Measurements from ENCODE around the gene RMI1.
"Not testable (repeated sequence)": the region's sequence is repeated elsewhere in the genome, so short reads cannot be mapped to it uniquely, and the experiment has no call there.

The RMI1 gene
- total RNA-seq = 0.67 to 7.6 (median 5.7) reads per million in 9 experiments

DNA sequence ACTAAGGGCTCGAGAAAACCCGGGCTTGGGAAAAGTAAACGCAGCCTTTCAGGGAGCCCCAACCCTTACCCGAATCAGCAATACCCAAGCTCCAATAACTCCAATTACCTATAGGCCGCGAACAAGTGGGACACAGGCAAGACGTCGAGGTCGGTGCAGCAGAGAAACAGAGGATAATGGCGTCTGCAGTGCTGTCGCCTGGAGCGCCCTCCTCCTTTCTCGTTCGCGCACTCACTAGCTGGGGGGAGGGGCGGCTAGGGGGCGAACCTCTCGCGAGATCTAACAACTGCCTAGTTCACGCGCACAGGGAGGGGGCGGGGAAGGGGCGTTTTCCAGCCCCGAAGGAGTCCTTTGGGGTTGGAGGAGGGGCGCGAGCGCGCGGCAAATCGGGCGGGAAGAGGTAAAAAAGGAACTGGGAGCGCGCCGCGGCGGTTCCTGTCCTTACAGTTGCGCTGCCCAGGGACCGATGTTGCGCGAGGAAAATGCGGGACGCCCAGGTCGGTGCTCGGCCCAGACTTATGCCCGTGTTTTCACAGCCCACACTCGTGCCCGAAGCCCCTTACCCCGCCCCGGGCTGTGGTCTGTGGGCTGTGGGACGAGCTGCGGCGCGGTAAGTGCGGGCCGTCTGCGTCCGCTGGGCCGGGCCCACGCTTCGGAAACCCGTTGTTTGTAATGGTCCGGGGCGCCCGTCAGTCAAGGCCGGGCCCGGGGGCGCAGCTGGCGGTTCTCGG is at the start of gene RMI1:
TSS of gene RMI1 (plus strand) at position 411 of the 731 bp plus-strand sequence. CDS start 20,182 bp downstream, outside the sequence.
- Mint-ChIP-seq H3K27me3 (no peaks in the 10 kb centered on the region), H3K27ac (peak within 1 kb of the TSS; percentile 99), H3K4me1 (ENCODE audit: low read depth in 2 of 2) (peaks cover 21 to 45% of the 10 kb centered on the region in 2 donors), H3K4me3 (peak within 1 kb of the TSS; percentile 97 to 100), H3K36me3 (ENCODE audit: insufficient read depth) (peaks cover 59% of the 10 kb centered on the region), H3K9me3 (no peaks in the 10 kb centered on the region)
- DNase-seq = peak; percentile 96 to 99 (median 98)
- peak; percentile 74 for ATAC-seq (replicated peaks)

DNA sequence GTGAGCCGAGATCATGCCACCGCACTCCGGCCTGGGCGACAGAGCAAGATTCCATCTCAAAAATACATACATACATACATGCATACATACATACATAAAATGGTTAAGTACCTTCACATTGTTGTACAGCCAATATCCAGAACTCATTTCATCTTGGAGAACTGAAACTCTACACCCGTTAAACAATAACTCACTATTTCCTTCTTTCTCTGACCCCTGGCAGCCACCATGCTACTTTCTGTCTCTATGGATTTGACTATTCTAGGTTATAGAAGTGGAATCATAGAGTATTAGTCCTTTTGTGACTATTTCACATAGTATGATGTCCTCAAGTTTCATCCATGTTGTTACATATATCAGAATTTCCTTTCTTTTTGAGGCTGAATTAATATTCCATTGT is 49.7 kb upstream of the RMI1 start:
- no peak for DNase-seq
- no peaks in the 10 kb centered on the region for H3K36me3 Mint-ChIP-seq (ENCODE audit: insufficient read depth)

DNA sequence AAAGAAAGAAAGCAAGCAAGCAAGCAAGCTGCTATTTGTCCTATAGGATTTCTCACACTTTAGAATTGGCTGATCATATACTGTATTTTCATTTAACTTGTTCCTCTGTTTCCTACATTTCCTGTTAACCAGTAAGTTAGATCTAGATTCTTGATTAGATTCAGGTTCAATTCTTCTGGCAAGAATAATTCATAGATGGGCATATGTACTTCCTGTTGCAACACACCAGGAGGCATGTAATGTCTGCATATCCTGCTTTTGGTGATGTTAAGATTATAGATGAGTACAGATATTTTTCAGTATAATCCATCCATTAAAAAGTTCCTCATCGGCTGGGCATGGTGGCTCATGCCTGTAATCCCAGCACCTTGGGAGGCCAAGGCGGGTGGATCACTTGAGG is 48.6 kb upstream of the RMI1 start:
- H3K27me3 Mint-ChIP-seq = no peaks in the 10 kb centered on the region
- peak overlapping the region in 1 of 2 donors; percentile 87 for H3K27ac Mint-ChIP-seq
- no peaks in the 10 kb centered on the region for H3K9me3 Mint-ChIP-seq
- no peak for ATAC-seq (replicated peaks)
- H3K4me3 Mint-ChIP-seq = no peak overlapping the region
- no peaks in the 10 kb centered on the region for H3K36me3 Mint-ChIP-seq (ENCODE audit: insufficient read depth)
- DNase-seq = no peak
- no peaks in the 10 kb centered on the region for H3K4me1 Mint-ChIP-seq (ENCODE audit: low read depth in 2 of 2)

More for the DNA sequence above, 49.7 kb upstream of the RMI1 start:
- H3K9me3 Mint-ChIP-seq = no peaks in the 10 kb centered on the region
- no peak for ATAC-seq (replicated peaks)
- no peaks in the 10 kb centered on the region for H3K4me1 Mint-ChIP-seq (ENCODE audit: low read depth in 2 of 2)
- no peak overlapping the region for H3K4me3 Mint-ChIP-seq
- no peaks in the 10 kb centered on the region for H3K27me3 Mint-ChIP-seq
- H3K27ac Mint-ChIP-seq = no peak overlapping the region

DNA sequence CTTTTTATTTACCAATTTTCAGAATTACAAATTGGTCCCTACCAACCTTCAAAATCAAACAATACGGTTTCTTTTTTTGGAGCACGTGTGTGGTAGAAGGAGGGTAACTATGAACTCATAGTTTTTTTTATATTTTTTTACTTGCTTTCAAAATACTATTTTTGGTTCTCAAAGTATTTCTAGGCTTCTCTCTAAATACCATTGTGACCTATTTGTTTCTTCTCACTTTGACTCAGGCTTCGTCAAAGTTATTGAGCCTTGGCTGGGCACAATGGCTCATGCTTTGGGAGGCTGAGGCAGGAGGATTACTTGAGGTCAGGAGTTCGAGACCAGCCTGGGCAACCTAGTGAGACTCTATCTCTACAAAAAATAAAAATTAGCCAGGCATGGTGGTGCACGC is 47.8 kb upstream of the RMI1 start:
- Mint-ChIP-seq H3K27ac (no peak overlapping the region), H3K27me3 (no peaks in the 10 kb centered on the region), H3K9me3 (no peaks in the 10 kb centered on the region), H3K4me1 (ENCODE audit: low read depth in 2 of 2) (no peaks in the 10 kb centered on the region), H3K36me3 (ENCODE audit: insufficient read depth) (no peaks in the 10 kb centered on the region), H3K4me3 (no peak overlapping the region)
- DNase-seq = no peak
- ATAC-seq (replicated peaks) = no peak

DNA sequence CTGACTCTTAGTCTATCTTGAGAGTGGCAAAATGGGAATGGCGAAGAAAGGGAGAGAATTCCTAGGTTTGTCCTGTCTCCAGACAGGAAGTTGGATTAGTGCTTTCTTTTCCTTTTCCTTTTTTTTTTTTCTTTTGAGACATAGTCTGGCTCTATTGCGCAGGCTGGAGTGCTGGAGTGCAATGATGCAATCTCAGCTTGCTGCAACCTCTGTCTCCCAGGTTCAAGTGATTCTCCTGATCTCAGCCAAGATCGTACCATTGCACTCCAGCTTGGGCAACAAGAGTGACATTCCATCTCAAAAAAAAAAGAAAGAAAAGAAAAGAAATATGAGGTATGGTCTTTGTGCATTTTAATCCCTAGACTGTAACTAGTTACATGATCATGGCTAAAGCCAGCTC is 46.8 kb upstream of the RMI1 start:
- no peak for DNase-seq
- no peaks in the 10 kb centered on the region for H3K4me1 Mint-ChIP-seq (ENCODE audit: low read depth in 2 of 2)
- H3K36me3 Mint-ChIP-seq (ENCODE audit: insufficient read depth) = peaks cover under 1% of the 10 kb centered on the region
- no peak overlapping the region for H3K27ac Mint-ChIP-seq
- no peaks in the 10 kb centered on the region for H3K27me3 Mint-ChIP-seq
- H3K4me3 Mint-ChIP-seq = no peak overlapping the region
- H3K9me3 Mint-ChIP-seq = no peaks in the 10 kb centered on the region
- ATAC-seq (replicated peaks) = no peak

DNA sequence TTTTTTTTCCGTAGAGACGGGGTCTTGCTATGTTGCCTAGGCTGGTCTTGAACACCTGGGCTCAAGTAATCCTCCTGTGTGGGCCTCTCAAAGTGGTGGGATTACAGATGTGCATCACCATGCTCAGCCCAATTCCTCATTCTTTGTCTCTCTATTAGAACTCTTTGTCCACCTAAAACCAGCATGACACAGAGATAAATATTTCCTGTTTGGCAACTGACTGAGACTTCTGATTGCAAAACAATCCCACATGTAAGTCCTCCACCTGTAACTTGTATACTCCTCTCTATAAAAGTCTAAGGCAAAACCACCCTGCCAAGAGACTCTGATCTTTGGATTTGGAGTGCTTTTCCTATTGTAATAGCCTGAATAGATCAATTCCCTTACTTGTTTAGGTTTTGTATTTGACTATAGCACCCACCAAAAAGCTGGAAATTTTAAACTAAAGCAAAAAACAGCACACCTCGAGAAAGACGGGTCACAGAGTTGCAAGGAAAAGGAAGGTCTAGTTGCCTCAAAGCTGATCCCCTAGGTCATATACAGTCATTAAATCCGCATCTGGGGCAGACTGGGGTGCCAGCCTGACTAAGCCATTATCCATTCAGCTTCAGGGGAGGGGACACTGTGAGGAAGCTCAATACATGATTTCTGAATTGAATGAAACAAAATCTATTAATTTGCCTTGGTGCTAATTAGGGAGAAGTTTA is 45.9 kb upstream of the RMI1 start:
- ATAC-seq (replicated peaks) (no peak), DNase-seq (no peak)
- H3K9me3 Mint-ChIP-seq = no peaks in the 10 kb centered on the region
- H3K27me3 Mint-ChIP-seq = no peaks in the 10 kb centered on the region
- H3K4me3 Mint-ChIP-seq = no peak overlapping the region
- H3K27ac Mint-ChIP-seq = peak overlapping the region in 1 of 2 donors; percentile 19
- peaks cover 6% of the 10 kb centered on the region for H3K36me3 Mint-ChIP-seq (ENCODE audit: insufficient read depth)
- H3K4me1 Mint-ChIP-seq (ENCODE audit: low read depth in 2 of 2) = no peaks in the 10 kb centered on the region

DNA sequence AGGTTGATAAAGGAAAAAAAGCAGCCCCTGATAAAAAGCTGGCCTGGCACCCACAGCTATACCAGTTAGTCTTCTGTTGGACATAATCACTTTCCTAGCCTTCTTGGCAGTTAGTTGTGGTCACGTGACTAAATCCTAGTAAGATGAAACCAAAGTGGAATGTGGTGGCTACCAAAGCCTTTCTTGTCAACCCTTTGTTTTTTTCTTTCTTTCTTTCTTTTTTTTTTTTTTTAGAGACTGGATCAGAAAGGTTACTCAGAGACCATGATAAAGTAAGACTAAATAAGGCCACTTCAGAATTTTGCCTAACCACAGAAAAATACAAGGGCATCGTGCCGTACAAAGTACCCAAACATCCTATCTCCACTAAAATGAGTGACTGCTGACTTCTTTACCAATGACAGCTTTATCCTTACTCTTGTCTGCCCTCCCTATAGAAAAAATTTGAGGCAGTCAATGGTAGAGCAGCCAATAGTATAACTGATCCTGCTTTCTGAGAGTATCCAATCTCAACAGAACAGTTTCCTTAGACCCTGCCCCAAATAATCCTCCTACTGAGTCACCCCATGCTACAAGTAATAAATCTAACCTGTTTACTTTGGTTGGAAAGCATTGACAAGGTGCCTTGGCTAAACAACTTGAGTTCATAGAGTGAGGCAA is 45.2 kb upstream of the RMI1 start:
- DNase-seq (no peak), ATAC-seq (replicated peaks) (no peak)
- Mint-ChIP-seq H3K4me3 (no peak overlapping the region), H3K27ac (peak overlapping the region in 1 of 2 donors; percentile 19), H3K36me3 (ENCODE audit: insufficient read depth) (peaks cover 6% of the 10 kb centered on the region), H3K27me3 (no peaks in the 10 kb centered on the region), H3K4me1 (ENCODE audit: low read depth in 2 of 2) (no peaks in the 10 kb centered on the region), H3K9me3 (no peaks in the 10 kb centered on the region)

DNA sequence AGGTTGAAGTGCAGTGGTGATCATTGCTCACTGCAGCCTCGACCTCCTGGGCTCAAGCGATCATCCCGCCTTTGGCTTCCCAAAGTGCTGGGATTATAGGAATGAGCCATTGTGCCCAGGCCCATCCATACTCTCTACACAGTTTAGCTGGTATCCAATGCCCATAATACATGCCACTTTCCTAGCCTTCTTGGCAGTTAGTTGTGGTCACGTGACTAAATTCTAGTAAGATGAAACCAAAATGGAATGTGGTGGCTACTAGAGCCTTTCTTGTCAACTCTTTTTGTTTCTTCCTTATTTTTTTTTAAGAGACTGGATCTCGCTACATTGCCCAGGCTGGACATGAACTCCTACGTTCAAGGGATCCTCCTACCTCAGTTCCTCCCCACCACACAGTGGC is 44.1 kb upstream of the RMI1 start:
- peaks cover 0 to 4% of the 10 kb centered on the region in 2 donors for H3K4me1 Mint-ChIP-seq (ENCODE audit: low read depth in 2 of 2)
- H3K9me3 Mint-ChIP-seq = no peaks in the 10 kb centered on the region
- no peak overlapping the region for H3K27ac Mint-ChIP-seq
- H3K36me3 Mint-ChIP-seq (ENCODE audit: insufficient read depth) = peaks cover 10% of the 10 kb centered on the region
- H3K27me3 Mint-ChIP-seq = no peaks in the 10 kb centered on the region
- DNase-seq = no peak
- no peak for ATAC-seq (replicated peaks)
- no peak overlapping the region for H3K4me3 Mint-ChIP-seq

DNA sequence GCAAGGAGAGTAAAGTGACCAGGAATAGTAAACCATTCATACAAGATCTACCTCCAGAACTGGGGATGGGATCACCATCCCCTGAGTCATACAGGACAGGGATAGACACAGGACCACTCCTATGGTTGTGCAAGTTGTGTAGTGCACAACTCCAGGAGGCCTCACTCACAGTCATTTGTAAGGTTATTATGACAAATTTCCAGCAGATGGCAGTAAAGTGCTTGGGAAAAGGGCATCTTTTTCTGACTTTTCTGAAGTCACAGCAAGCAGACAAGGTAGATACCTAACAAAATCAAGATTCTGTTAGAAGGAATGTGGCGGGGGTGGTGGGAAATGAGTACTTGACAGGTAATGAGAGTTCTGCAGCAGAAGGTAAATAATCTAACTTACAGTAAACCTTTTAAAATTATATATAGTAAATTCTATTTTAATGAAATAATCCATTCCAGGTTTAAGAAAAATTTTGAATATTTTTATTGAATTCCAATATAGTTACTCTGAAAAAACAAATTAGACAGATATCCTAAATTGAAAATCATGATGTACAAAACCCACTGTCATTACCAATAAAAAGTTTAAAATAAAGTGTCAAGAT is 42.6 kb upstream of the RMI1 start:
- no peaks in the 10 kb centered on the region for H3K27me3 Mint-ChIP-seq
- H3K4me3 Mint-ChIP-seq = no peak overlapping the region
- peaks cover 0 to 6% of the 10 kb centered on the region in 2 donors for H3K4me1 Mint-ChIP-seq (ENCODE audit: low read depth in 2 of 2)
- H3K27ac Mint-ChIP-seq = no peak overlapping the region
- H3K9me3 Mint-ChIP-seq = no peaks in the 10 kb centered on the region
- DNase-seq = peak; percentile 41 to 51 (median 46)
- ATAC-seq (replicated peaks) = peak; percentile 66
- H3K36me3 Mint-ChIP-seq (ENCODE audit: insufficient read depth) = peaks cover 15% of the 10 kb centered on the region

DNA sequence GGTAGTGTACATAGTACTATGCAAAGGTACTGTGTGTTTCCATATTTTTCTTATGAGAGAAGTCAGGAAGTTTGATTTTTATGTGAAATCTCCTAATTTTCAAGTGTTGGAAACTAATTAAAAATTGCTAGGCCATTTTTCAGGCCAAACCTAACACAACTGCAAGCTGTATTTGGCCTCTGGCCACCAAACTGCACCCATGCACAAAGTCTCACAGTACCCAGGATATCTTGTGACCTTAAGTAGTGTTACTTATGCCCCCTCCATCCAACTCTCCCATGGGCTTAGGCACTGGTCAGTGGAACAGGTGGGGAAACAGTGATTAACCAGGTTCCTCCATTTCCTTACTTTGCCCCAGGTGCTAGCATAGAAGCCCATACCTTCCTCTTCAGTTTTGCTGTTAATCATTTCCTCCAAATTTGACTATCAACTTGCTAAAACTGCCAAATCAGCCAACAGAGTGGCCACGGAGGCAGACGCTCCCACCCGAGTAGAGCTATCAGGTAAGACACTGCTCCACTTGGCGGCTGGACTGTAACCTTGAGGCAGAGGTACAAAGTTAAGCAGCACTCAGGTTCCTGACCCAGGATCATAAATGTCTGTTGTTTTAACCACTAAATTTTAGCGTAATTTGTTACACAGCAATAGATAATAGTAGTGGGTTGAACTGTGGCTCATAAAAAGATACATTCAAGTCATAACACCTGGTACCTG is 39.9 kb upstream of the RMI1 start:
- no peak for ATAC-seq (replicated peaks)
- Mint-ChIP-seq H3K27ac (peak overlapping the region in 1 of 2 donors; percentile 71), H3K4me1 (ENCODE audit: low read depth in 2 of 2) (peaks cover 3 to 8% of the 10 kb centered on the region in 2 donors), H3K36me3 (ENCODE audit: insufficient read depth) (peaks cover 31% of the 10 kb centered on the region), H3K9me3 (no peaks in the 10 kb centered on the region), H3K27me3 (no peaks in the 10 kb centered on the region), H3K4me3 (no peak overlapping the region)
- DNase-seq = no peak

DNA sequence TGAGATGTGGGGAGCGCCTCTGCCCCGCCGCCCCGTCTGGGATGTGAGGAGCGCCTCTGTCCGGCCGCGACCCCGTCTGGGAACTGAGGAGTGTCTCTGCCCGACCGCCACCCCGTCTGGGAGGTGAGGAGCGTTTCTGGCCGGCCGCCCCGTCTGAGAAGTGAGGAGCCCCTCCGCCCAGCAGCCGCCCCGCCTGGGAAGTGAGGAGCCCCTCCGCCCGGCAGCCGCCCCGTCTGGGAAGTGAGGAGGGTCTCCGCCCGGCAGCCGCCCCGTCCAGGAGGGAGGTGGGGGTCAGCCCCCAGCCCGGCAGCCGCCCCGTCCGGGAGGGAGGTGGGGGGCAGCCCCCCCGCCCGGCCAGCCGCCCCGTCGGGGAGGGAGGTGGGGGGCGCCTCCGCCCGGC is 32.5 kb upstream of the RMI1 start:
- H3K36me3 Mint-ChIP-seq (ENCODE audit: insufficient read depth) = peaks cover 28% of the 10 kb centered on the region
- H3K27me3 Mint-ChIP-seq; H3K4me3 Mint-ChIP-seq; H3K9me3 Mint-ChIP-seq; H3K27ac Mint-ChIP-seq; DNase-seq; ATAC-seq (replicated peaks); H3K4me1 Mint-ChIP-seq (ENCODE audit: low read depth in 2 of 2): not testable (repeated sequence)

DNA sequence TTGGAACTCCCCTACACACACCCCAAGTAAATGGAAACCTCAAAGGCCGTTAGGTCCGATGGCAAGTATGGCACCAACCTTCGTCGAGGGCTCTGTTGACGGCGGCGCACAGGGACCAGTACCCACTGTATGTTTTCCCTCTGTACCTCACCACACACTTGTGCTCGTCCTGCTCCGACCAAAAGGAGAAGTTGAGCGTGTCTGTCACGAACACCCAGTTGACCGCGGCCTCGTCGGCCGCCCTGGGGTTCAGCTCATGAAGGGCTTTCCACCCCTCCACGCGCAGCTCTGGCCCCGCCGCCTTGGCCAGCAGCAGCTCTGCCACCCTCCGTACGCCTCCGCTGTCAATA is 24.5 kb upstream of the RMI1 start:
- DNase-seq = peak in 2 of 3 experiments; percentile 10 to 23
- H3K4me1 Mint-ChIP-seq (ENCODE audit: low read depth in 2 of 2) = peaks cover 16% of the 10 kb centered on the region in 2 donors
- H3K27ac Mint-ChIP-seq = peak overlapping the region; percentile 98 to 99
- peaks cover 15% of the 10 kb centered on the region for H3K36me3 Mint-ChIP-seq (ENCODE audit: insufficient read depth)
- no peaks in the 10 kb centered on the region for H3K9me3 Mint-ChIP-seq
- H3K27me3 Mint-ChIP-seq = no peaks in the 10 kb centered on the region
- ATAC-seq (replicated peaks) = peak; percentile 50
- H3K4me3 Mint-ChIP-seq = peak overlapping the region; percentile 97 to 100
